HG02763 (cell line): Measurements from ENCODE around the gene NAMPT.

ENCODE experiments used
- ATAC-seq: cut with Tn5 transposase; IDR thresholded peaks from one replicate; pipeline ENCODE4 v1.9.1; 2021; ENCODE audit warnings: mild to moderate bottlenecking, moderate library complexity; ENCODE audit not compliant: unreplicated experiment

Gene NAMPT

DNA sequence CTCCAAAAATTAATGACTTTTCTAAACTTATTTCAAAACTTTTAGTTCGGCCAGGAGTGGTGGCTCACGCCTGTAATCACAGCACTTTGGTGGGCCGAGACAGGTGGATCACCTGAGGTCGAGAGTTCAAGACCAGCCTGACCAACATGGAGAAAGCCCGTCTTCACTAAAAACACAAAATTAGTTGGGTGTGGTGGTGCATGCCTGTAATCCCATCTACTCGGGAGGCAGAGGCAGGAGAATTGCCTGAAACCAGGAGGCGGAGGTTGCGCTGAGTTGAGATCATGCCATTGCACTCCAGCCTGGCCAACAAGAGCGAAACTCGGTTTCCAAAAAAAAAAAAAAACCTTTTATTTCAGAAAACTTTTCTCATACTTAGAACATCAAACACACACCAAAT, 8.3 kb downstream of the NAMPT start:
- ATAC-seq: no peak

DNA sequence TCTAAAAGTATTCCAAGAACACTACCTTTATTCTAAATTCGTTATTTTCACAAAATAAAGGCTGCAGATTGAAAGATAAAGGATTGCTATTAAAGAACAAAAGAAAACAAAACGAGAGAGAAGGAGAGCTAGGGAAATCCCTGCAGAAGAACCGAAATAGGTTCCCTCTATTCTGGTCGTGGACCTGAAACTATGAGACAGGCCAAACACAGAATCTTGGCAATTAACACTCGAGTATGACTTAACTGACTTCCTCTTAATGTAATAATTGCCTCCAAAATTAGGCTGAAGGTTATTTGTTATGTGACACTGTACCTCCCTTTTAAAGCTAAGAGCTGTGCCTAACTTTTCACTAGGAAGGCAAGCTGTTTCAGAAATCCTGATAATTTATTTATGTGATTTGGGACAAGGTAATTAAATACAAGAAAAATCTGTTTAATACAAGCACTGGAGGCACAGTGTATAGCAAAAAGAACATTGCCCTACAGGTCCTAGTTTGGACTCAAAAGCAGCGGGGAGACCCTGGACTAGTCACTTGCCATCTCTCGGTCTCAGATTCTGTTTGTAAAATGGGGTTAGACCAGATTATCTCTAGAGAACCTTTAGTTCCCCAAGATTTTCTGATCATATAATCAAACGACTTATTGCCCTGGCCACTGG, 11.6 kb downstream of the NAMPT start:
- peak; percentile 54 for ATAC-seq

GRCh38 chr7:106270122-106270977, 14.4 kb downstream of the NAMPT start:
- ATAC-seq: no peak

- ATAC-seq: no peak
These were observed 15.4 kb downstream of the NAMPT start for GRCh38 chr7:106269254-106269961.

DNA sequence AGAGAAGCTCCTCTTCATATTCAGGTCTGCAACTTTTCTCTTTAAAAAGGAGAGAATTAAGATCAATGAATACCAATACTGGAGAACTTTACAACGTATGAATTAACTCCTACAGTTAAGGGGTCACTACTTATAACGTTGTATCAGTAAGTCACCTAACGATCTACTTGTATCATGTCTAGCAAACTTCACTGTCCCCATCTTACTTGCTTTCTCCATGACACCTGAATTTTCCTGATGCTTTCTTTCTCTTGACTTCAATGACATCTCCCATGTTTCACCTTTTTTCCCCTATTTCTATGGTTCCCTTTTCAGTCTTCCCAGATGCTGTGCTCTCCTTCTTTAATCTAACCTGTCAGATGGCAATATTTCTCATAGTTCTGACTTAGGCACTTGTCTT, 19.6 kb downstream of the NAMPT start:
- ATAC-seq: no peak

DNA sequence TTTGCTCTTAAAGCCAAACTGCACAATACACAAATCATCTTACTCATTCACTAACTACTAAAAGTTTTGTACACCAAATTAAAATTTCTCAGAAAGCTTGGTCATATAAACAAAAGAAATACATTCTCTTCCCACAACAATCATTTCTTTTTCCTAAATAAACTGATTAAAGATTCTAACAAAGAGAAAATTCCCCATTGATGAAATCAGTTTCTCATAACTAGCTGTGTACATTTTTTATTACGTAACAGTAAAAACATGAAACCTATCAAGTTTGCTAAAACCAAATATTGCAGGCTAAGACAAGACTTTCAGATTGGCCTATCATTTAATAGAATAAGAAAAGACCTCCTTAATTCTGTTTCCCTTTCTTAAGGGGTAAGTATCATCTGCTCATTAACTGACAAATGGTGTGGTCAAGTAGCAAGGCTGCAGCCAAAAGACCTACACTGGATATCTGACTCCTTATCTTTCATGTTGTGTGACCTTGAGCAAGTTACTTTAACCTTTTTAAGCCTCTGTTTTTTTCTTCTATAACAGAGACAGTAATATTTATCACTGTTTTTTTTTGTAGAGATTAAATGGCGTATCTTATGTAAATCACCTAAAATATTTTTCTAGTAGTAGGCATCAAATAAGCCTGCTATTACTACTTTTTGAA, 22.4 kb downstream of the NAMPT start:
- ATAC-seq: no peak

GRCh38 chr7:106260136-106260561, 24.6 kb downstream of the NAMPT start:
- no peak for ATAC-seq

- no peak for ATAC-seq
These were observed 26.0 kb downstream of the NAMPT start for GRCh38 chr7:106258789-106259188.

DNA sequence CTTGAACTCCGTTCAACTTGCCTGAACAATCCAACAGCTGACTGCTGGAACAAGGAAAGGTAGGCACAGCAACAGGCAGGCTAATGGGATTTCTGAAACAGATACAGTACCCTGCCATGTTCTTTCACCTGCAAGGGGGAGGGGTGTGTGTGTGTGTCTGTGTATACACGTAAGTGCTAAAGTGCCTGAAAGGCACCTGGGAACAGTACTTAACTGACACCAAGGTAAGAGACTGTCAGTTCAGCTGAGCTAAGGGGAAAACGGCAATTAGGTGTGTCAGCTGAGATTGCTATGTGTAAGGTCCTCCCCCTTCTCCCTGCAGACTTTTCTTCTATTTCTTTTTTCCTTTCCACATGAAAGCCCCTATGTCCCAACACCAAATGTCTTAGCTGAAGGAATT, 27.0 kb downstream of the NAMPT start:
- no peak for ATAC-seq

- no peak for ATAC-seq
These were observed 28.6 kb downstream of the NAMPT start for GRCh38 chr7:106256144-106256543.

DNA sequence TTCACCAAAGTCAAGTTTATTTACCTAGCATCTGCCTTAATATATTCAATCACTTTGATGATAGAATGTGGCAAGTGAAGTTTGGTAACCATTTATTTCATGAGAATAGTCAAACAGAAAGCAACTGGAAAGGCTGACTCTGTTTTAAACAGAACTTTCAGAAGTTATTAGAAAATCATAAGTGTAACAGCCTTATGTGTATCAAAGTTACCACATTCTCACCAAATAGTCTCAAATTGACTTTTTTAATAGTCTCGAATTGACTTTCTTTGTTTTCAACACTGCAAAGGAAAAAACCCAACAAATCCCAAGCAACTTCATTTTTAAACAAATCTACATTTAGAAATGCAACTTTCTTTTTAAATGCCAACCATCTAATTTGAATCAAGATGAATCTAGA, 29.5 kb downstream of the NAMPT start:
- ATAC-seq: no peak

GRCh38 chr7:106254525-106255116, 30.2 kb downstream of the NAMPT start:
- no peak for ATAC-seq

- no peak for ATAC-seq
These were observed 32.2 kb downstream of the NAMPT start for GRCh38 chr7:106252568-106252967.

DNA sequence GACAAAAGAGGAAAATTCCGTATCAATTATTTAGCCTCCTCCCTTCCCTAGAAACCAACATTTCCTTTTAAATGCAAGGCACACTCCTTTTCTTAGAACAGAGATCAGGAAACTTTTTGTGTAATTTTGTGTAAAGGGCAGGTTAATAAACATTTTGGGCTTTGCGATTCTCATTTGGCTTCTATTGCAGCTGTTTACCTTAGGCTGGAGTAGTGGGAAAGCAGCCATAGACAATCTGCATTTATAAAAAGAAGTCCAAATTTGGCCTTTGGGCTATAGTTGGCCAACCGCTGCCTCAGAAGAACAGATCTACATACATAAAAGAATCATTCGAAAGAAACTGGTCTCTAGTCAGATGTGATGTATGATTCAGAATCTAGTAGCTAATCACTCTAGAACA, 35.3 kb downstream of the NAMPT start:
- no peak for ATAC-seq

DNA sequence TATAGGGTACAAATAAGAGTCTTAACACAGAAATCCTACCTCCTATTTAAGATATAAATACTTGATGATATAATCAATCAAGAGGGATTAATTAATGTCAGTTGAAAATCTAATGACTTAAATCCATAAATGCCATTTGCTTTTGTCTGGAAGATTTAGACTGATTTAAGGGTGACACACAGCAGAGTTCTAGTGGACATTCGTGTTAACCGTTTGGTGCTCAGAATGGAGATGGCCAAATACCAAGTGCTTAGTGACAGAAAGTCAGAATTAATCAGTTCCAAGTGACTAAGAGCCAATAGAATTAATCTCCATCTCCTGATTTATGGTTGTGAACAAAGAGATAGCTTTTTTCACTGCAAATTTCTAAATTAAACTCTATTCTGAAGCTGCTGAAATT, 36.2 kb downstream of the NAMPT start:
- no peak for ATAC-seq

DNA sequence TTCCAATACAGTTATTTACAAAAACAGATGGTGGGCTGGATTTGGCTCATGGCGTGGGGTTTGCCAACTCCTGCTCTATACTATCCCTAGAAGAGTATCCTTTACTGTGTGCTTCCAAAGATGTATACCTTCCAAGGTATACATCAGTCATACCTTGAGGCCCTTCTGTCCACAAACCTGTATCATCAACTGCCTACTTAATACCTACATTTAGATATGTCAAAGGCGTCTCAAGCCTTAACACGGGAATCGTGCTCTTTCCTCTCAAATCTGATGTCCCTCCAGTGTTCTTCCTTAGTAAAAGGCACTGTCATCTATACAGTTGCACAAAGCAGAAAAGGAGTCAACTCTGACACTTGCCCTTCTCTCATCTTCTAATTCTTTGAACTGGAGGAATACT, 36.9 kb downstream of the NAMPT start:
- no peak for ATAC-seq

- no peak for ATAC-seq
These were observed 37.7 kb downstream of the NAMPT start for GRCh38 chr7:106246902-106247711.

- no peak for ATAC-seq
These were observed 40.9 kb downstream of the NAMPT start for GRCh38 chr7:106243893-106244292.

DNA sequence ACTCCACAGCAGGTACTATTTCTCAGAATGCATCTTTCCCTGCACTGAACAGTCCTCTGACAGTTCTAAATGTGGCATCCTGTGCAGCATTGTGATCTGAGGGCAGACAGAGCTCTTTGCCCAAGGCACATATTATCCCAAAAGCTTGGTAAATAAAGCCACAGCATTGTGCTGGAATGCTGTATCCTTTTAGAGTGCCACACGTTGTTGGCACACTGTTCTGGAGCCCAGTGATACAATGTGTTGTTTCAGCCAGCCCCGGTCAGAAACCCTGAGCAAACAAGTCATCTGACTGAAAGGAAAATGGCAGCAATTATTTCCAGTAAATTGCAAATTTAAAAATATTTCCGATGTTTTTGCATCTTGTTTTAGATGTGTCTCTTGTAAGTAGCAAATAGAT, 45.4 kb downstream of the NAMPT start:
- no peak for ATAC-seq

- no peak for ATAC-seq
These were observed 46.0 kb downstream of the NAMPT start for GRCh38 chr7:106238830-106239229.
